ENCODE results near the gene STK39.
"Not testable (repeated sequence)": the region's sequence is repeated elsewhere in the genome, so short reads cannot be mapped to it uniquely, and the experiment has no call there.

The STK39 gene

DNA sequence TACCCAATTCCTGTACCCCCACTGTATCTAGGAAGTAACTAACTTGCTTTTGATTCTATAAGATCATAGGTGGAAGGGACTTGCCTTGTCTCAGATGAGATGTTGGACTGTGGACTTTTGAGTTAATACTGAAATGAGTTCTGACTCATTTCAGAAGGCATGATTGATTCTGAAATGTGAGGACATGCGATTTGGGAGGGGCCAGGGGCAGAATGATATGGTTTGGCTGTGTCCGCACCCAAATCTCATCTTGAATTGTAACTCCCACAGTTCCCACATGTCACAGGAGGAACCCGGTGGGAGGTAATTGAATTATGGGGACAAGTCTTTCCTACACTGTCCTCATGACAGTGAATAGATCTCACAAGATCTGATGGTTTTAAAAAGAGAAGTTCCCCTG, 165.9 kb downstream of the STK39 start:
- DNase-seq = not testable (repeated sequence)

DNA sequence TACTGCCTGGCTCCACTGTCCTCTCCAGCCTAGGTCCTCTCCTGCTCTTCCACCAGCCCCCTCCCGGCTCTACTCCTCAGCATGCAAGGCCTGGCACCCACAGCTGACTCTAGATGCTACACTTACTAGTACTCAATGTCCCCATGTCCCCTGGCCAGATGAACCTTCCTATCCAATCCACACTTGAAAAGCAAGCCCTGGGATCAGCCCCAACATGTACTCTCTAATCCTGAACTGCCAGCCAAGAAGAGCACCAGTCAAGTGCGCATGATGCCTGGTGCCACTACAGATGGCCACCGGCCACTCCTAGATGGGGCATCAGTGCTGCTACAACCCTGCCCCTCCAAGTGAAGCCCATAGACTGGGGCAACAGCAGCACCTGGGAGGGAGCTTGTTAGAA, 168.2 kb downstream of the STK39 start:
- no peak for DNase-seq

DNA sequence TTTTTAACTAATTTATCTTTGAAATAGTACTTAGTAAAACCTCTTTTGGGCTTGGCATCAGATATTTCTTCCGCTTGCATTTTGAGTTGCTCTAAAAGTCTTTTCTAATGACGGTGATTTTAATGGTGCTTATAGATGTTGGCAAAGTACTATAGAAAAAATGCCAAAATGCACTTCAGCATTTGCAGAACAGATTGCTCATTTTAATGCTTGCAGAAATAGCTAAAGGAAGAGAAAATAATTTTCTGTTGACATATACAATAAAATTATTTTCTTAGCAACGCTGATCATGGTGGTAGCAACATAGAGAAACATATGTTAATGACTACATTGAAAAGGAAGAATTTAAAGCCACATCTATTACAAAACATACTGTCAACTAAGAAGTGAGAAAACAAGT, 170.7 kb downstream of the STK39 start:
- no peak for DNase-seq

DNA sequence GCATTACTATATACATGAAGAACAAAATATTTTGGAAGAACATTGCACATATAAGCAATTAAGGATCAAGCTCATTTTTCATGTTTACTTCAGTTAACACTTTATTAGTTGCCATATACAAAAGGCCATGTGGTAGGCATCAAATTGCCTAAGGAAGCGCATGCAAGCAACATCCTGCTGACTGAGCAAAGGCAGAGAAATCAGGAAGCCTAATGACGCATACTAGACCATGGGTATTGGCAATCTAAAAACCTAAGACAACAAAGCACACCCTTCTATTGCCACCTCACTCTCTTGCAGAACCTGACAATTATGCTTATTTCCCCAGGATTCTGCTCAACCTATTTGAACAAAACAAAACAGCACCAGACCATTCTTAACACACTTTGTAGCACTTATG, 171.9 kb downstream of the STK39 start:
- no peak for DNase-seq

DNA sequence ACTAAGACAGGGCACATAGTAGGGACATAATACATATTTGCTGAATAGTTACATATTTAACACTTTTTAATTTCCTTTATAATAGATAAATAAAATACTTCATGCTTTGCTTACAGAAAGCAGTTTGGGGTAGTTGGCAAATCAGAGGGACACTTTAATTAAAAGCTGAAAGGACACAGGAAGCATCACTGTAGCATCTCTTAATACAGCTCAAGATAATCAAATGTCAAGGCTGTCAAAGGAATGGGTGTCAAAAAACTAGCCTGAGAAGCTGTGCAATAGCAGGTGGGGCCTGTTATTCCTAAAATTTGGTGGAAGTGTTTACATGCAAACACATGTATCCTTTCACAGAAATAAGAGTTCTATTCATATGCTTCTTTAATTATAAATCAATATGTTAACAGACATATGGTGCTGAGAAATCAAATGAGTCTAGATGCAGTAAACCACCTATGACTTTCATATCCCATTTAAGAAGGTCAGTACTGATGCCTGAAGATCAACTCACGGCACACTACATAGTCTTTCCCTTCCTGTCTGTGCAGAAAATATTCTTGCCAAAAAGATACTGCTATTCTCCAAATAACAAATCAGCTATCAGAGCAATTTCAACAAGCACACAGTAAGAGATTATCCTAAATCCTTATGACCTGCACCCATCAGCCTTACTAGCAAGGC, 174.6 kb downstream of the STK39 start:
- no peak for DNase-seq

DNA sequence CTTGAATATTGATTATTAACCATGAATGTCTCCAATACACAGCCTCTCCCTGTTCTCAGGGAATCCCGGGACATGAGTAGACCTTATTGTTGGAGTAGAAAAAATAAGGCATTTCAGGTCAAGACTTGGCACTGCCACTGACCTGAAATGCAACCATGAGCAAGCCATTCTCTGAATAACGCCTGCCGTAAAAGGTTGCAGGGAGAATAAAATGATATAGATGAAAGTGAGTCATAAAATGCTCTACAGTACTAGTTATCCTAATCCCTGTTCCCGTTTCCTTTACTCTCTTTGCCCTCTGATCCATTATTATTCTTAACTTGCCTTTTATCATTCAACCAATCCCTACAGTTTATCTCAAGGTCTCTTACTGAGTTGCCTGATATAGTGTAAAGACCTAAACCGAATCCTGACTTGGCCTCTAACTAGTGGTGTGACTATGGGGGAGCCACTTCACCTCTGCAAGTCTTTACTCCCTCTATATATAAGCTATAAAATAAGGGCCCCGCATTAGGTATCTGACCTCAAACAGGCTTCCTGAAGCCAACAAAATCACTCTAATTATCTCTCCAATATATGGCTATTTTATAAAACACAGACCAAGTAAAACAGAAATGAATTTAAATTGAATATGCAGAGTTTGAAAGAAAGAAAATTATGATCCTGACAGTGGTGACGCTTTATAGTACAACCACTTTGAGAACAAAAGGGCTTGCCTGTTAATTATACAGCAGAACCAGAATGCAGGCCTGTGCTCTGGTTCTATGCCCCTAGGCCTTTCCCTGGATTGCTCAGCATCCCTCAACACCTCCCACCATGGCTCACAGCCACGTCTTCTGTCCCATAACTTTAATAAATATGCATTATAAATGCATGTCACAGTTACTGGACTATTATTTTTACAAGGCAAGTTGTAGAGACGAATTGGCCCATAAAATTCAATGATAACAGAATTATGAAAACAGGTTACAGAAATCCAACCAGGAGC, 183.1 kb downstream of the STK39 start:
- no peak for DNase-seq

DNA sequence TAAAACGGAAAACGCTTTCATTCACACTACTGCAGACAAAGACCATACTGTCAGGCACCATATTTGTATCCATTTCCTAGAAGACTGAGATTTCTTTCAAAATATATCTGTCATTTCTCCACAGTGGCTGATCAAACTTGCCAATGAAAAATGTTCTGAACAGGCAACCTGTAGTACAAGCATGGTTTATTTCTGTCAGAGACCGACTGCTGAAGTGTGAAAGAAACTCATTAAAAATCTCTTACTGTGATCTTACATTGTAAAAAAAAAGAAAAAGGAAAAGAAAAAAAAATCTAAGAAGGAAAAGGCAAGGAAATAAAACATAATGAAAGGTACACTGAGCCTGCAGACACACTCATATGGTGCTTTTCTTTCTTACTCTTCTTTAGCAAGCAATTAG, 184.5 kb downstream of the STK39 start:
- DNase-seq = no peak

DNA sequence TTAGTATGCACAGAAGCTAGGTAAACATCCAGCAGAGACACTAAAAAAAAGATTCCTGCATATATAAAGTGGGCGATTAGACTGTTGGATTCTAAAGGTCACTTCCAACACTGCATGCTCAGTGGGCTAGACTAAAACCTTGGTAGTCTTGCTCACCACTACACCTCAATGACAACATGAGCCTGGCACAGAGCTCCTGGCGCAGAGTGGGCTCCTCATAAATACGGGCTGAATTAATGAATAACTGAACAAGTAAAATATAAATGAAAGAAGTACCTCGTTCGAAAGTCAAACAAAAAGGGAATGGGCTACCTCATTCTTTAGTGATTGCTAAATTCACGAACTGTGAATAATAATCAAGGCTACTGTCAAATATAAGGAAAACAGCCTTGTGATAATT, 185.3 kb downstream of the STK39 start:
- DNase-seq = no peak

DNA sequence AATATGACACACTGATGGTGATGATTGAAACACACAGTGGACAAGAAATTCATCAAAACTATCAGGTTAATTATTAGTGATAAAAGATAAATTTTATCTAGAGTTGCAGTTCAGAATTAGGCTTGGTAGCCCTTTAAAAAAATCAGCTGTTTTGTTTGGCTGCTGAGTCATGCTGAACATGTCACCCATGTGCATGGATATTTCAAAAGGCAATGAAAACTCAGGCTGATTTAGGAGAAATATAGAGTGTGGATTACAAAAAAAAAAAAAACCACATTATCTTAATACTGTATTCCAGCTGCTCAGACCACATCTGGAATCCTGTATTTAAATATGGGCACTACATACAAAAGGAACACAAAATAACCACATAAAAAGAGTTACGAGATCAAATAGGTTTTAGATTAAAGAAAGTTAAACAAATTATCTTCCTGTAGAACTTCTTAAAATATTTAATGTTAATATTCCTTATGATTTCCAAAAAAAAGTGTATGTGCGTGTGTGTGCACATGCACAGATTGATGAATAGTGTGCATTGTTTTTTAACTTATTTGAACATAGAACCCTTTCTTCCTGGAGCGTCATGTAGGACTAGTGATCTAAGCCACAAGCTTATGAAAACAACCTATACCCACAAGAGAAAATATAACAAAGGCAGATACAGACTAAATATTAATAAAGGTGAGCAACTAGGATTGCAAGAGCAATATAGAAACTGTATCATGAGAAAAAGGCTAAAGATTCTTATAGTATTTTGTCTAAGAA, 186.2 kb downstream of the STK39 start:
- peak; percentile 9 for DNase-seq

DNA sequence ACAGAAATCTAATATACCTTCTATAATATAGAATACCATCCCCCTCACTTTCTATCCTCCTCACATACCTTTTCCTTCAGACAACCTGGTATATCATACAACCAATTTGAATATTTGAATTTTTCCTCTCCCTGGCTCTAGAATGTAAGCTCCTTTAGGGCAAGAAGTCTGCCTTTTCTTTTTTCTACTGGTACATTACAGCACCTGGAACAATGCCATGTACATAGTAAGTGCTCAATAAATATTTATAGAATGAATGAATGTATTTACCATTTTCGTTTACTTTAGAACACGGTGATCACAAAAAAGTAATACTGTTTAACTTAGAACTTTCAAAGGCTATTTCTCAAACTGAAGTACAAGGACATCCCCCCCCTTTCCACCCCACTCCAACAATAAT, 187.6 kb downstream of the STK39 start:
- no peak for DNase-seq

DNA sequence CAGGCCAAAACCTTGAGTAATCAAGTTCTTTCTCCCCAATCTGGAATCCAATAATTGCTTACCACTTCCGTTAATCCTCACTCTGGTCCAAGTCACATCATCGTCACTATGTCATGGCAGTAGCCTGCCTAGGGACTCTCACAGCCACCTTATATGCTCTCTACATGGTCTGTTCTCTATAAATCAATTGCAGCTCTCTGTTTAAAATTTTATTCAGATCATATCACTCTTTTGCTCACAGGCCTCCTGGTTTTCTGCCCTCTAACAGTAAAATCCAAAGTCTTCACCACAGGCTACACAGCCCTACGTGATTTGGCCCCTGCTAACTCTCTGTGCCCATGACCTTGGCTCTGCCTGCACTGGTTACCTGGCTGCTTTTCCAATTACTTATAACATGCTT, 188.7 kb downstream of the STK39 start:
- DNase-seq = no peak

DNA sequence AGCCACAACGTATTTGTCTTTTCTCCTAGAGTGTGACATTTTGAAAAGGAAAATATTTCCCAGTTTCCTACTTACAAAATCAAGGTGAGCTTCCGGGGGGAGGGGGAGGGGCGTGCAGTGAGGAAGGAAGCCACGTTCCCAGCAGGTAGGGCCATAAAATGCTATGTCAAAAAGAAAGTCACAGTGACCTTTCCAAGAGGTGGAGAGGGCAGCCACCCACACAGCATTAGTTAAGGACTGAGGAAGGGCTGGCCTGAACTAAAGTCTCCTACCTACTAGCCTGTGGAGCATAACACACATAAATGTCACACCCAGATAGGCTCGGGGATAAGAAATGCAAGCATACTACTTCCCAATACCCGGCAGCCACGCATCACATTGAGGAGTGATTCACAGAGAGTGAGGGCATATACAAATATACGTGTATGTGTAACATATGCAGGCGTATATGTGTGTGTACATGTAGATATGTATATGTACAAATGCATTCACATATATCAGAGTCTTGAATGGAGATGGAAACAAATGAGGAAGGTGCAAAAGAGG, 191.1 kb downstream of the STK39 start:
- no peak for DNase-seq

DNA sequence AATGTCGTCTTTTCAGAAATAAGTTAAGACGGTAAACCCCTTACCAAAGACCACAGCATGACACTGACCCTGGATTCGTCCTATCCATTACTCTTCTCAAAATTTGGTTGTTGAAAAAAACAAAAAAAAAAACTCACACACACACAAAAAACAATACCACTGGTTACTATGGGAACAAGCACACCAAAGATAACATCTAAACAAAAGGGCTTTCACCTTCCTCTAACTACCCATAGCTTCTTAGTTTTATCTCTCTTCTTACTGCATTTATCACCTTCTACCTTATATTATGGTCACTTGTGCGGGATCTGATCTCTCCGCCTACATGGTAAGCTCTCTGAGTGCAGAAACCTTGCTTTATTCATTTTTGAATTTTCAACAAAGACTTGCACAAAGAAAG, 192.7 kb downstream of the STK39 start:
- DNase-seq = peak; percentile 15

DNA sequence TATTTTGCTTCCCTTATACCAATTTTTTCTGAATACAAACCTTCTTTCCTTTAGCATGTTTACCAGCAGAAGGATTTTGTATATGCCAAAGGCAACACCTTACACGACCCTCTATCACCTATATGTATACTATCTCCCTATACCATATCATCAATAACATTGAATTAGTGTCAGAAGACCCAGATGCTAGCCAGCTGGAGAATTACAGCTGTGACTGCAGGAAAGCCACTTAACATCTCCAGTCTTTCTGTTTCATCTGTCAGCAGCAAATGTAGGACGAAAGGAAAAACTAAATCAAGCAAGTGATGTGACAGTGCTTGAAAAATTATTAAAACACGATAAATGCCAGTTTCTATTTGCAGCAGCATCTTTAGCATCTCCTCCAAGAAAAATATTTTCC, 193.7 kb downstream of the STK39 start:
- no peak for DNase-seq

DNA sequence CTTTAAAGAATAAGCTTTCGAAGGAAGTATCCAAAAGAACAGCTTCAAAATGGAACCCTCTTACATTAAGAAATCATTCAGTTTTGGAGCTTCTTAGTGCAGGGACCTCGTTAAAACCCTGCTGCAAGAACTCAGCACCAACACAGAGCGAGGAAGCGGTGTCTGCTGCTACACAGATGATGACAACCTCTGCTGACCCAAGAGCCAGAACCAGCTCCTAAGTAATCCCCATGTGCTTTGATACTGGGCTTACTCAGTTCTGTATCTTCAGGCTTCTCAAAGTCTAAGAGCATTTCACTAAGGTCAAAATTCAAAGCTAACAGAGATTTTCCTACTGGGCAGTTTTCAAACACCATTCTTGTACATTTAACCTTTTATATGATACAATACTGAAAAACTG, 194.6 kb downstream of the STK39 start:
- no peak for DNase-seq

DNA sequence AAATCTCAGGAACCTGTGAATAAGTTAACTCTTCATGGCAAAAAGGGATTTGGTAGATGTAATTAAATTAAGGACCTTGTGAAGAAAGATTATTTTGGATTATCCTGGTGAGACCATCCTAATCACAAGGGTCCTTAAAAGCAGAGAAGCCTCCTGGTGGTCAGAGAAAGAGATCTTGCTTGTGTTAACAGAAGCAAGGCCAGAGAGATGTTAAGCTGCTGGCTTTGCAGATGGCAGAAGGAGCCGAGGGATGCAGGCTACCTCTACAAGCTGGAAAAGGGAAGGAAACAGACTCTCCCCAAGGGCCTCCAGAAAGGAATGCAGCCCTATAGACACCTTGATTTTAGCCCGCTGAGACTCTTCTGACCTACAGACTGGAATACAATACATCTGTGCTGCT, 197.0 kb downstream of the STK39 start:
- DNase-seq = no peak

DNA sequence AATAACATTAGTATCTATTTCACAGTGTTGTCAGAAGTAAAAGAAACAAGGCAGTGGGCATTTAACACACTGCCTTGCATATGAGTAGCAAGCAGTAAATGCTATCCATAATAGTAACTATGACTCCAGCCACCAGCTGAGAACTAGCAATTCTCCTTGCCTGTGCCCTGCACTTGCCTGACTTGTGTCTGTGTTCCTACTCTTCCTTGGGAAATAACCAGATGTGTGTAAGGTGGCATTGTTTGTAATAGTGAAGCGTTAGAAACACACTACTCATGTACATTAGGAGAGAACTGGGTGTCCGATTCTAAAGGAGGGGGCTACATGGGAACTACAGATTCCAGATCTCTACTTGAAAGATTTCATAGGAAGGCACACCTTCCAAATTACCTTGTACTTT, 197.8 kb downstream of the STK39 start:
- no peak for DNase-seq

DNA sequence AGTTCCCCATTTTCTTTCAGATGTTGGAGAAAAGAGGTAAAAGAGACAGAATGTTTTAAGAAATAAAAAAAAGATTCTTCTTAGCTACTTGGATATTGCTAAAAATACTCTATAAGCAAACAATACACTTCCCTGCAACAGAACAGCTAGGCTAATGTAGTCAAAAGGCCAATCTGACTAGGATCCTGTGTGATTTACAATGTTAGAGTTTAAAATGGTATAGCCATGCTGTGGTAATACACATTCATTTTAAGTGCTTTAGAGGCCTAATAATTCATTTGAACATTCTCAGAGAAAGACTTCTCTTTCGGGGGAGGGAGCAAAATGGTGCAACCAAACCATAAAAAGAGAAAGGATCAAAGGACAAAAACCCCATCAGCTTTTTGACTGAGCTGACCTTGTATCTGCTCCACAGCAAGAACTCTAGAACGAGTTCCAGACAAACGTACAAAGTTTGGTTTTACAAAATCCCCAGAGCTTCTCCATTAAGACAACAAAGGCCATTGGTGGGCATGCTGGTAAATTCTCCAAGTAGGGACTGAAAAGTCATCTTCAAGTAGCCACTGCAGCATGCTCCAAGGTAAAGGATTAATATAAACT, 200.2 kb downstream of the STK39 start:
- no peak for DNase-seq

DNA sequence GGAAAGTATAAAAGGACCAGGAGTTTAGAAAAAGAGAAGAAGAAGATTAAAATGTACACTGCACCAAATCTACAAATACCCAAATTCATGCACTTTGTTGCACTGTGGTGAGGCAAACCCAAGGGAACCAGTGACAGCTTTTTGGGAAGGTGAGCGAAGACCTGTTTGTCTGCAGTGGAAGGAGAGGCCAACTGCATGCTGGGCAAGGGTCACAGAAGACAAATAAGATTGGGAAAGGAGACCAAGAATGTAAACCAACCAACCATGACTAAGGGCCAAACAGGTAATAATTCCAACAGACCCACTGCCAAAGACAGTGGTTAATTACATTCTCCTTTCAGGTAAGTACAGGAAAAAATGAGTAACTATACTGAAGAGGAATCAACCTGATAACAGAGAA, 202.8 kb downstream of the STK39 start:
- no peak for DNase-seq

DNA sequence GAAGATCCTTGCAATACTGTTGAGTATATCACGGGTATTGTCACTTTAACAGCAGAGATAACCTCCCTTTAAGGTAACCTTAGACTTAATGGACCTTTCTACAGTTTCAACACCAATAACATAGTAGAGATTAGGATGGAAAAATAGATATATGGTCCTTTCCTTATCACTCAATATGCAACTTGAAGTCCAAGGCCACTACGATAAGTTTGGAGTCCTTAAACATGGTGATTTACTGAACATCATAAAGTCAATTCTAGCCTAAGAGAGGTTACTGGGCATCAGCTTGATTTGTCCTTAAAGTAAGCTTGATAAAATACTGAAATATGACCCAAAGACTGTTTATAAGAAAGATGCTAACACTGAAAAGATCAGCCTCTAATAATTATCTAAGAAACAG, 203.2 kb downstream of the STK39 start:
- no peak for DNase-seq

DNA sequence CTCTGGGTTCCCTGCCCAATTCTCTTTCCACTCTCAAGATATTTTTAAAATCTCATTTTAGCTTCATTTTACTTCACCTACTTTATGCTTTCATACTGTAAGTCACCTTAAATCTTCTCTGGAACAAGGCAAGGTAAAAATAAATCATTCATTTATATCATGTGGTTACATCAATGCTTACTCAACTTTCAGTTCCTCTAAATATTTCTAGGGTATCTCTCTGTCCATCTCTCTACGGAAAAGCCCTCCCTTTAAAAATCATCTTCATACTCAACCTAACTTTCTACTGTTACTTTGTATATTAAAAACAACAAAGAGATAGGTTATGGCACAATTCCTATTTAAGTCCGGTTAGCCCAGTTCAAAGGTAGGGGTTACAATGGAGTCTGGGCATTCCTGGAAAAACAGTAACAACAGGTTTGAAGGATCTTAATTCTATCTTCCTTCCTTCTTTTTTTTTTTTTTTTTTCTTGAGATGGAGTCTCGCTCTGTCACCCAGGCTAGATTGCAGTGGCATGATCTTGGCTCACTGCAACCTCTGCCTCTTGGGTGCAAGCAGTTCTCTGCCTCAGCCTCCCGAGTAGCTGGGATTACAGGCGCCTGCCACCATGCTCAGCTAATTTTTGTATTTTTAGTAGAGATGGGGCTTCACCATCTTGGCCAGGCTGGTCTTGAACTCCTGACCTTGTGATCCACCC, 205.1 kb downstream of the STK39 start:
- DNase-seq = peak; percentile 39

DNA sequence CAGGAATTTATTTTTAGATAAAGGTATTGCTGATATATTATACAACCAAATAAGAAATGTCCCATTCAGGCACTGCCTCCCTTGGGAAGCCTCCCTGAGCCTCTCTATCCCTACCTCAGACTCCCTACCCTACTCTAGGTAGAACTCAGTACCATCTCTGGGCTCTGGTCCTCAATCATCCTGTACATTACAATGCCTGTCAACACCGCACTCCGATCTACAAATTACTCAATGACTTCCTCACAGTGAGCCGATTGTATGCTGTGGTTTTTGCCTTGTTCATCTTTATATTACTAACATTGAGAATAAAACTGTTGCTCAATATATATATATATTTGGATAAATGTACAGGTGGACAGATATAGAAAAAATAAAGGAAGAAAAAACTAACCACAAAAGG, 207.5 kb downstream of the STK39 start:
- peak; percentile 21 for DNase-seq
